ENCODE results near the gene C16orf89.

Gene C16orf89

GRCh38 chr16:5071681-5072333 is 6.1 kb upstream of the C16orf89 start, which contains the start of gene ALG1 (continued):
- no peak for TF ChIP-seq ZNF132 (tag by site-specific recombination; IDR thresholded peaks at IDR 0.05; ENCODE audit: borderline replicate concordance)
- peak; percentile 64 for TF ChIP-seq ZBTB26 (tag by site-specific recombination; optimal IDR thresholded peaks at IDR 0.05)
- peak; percentile 93 for TF ChIP-seq ZBTB17 (tag by site-specific recombination; IDR thresholded peaks at IDR 0.05)
- TF ChIP-seq PBX3 (CRISPR knock-in tag; IDR thresholded peaks at IDR 0.05): 0 out of 2 replicates have a peak, but pooled peaks have one; percentile 59
- no peak for TF ChIP-seq ZNF510 (tag by site-specific recombination; IDR thresholded peaks at IDR 0.05; ENCODE audit: insufficient replicate concordance)
- no peak for TF ChIP-seq ZSCAN23 (tag by site-specific recombination; IDR thresholded peaks at IDR 0.05)
- TF ChIP-seq KLF17 (tag by site-specific recombination; IDR thresholded peaks at IDR 0.05): peak; percentile 89
- TF ChIP-seq ZNF670 (tag by site-specific recombination; IDR thresholded peaks at IDR 0.05; ENCODE audit: low read depth): no peak
- no peak for TF ChIP-seq IKZF3 (tag by site-specific recombination; IDR thresholded peaks at IDR 0.05)
- TF ChIP-seq SP2 (tag by site-specific recombination; IDR thresholded peaks at IDR 0.05): peak; percentile 86
- TF ChIP-seq ZNF658 (tag by site-specific recombination; IDR thresholded peaks at IDR 0.05): no peak
- 0 out of 2 replicates have a peak, but pooled peaks have one; percentile 86 for TF ChIP-seq ZSCAN5A (tag by site-specific recombination; IDR thresholded peaks at IDR 0.05)
- 0 out of 2 replicates have a peak, but pooled peaks have one; percentile 37 for TF ChIP-seq ZNF169 (tag by site-specific recombination; IDR thresholded peaks at IDR 0.05)
- TF ChIP-seq ZNF792 (tag by site-specific recombination; IDR thresholded peaks at IDR 0.05): 0 out of 2 replicates have a peak, but pooled peaks have one; percentile 64
- peak; percentile 83 for TF ChIP-seq ZNF692 (tag by site-specific recombination; IDR thresholded peaks at IDR 0.05)
- TF ChIP-seq ZNF776 (tag by site-specific recombination; IDR thresholded peaks at IDR 0.05; ENCODE audit: borderline replicate concordance): no peak
- no peak for TF ChIP-seq ZNF585B (tag by site-specific recombination; IDR thresholded peaks at IDR 0.05)
- TF ChIP-seq ZNF324 (tag by site-specific recombination; IDR thresholded peaks at IDR 0.05): peak; percentile 79; the same call in 1 of the 2 replicates
- TF ChIP-seq ZNF146 (tag by site-specific recombination; IDR thresholded peaks at IDR 0.05): 0 out of 2 replicates have a peak, but pooled peaks have one; percentile 16
- TF ChIP-seq ZBTB44 (tag by site-specific recombination; IDR thresholded peaks at IDR 0.05): no peak
- TF ChIP-seq ZNF830 (tag by site-specific recombination; IDR thresholded peaks at IDR 0.05; ENCODE audit: low read depth): no peak
- 0 out of 2 replicates have a peak, but pooled peaks have one; percentile 8 for TF ChIP-seq ZSCAN30 (tag by site-specific recombination; IDR thresholded peaks at IDR 0.05)
- TF ChIP-seq ZEB2 (tag by site-specific recombination; IDR thresholded peaks at IDR 0.05): peak; percentile 44; the same call in 1 of the 2 replicates
- no peak for TF ChIP-seq ZSCAN4 (tag by site-specific recombination; IDR thresholded peaks at IDR 0.05)
- TF ChIP-seq ZNF660 (tag by site-specific recombination; IDR thresholded peaks at IDR 0.05): peak; percentile 57; the same call in 1 of the 2 replicates
- TF ChIP-seq ZNF707 (tag by site-specific recombination; IDR thresholded peaks at IDR 0.05): no peak
- TF ChIP-seq ZNF791 (tag by site-specific recombination; IDR thresholded peaks at IDR 0.05): no peak
- peak; percentile 35; the same call in 1 of the 2 replicates for TF ChIP-seq ZBTB20 (tag by site-specific recombination; IDR thresholded peaks at IDR 0.05)
- TF ChIP-seq ZNF610 (tag by site-specific recombination; IDR thresholded peaks at IDR 0.05; ENCODE audit: borderline replicate concordance): no peak
- no peak for TF ChIP-seq ZNF239 (tag by site-specific recombination; IDR thresholded peaks at IDR 0.05)
- peak; percentile 96 for TF ChIP-seq YY1 (tag by site-specific recombination; IDR thresholded peaks at IDR 0.05)

Data from HEK293 (cell line).